H9 (cell line): Measurements from ENCODE around the gene GGNBP2. TPM values are rescaled to one million over a fixed set of nuclear protein-coding genes. Genes with fewer than 3 reads are reported as not detected.
A peak's percentile ranks its signal among the peaks of the same experiment; 100 is the strongest.

Experiments used
- DNase-seq: peaks from one replicate; pipeline ENCODE4 v3.0.0-alpha.2; 2017
- H2AFZ ChIP-seq: one replicate; pipeline ENCODE4 v1.6.1; 2013; ENCODE audit warnings: mild to moderate bottlenecking, low read length, control low read depth, moderate library complexity
- H2AK5ac ChIP-seq: 2 replicates; pipeline ENCODE4 v1.6.1; 2013; ENCODE audit warnings: low read length, control low read depth, mixed read lengths; ENCODE audit not compliant: insufficient read length
- H2BK120ac ChIP-seq: one replicate; pipeline ENCODE4 v1.6.1; 2013; ENCODE audit warnings: low read depth, mild to moderate bottlenecking, low read length, control low read depth, inconsistent platforms; ENCODE audit not compliant: poor library complexity, severe bottlenecking
- H2BK12ac ChIP-seq: 2 replicates; pipeline ENCODE4 v1.6.1; 2013; ENCODE audit warnings: low read length, control low read depth, mixed read lengths, low read depth; ENCODE audit not compliant: insufficient read length
- H2BK15ac ChIP-seq: 2 replicates; pipeline ENCODE4 v1.6.1; 2013; ENCODE audit warnings: low read depth, low read length, control low read depth
- H2BK20ac ChIP-seq: one replicate; pipeline ENCODE4 v1.6.1; 2013; ENCODE audit warnings: low read depth, mild to moderate bottlenecking, low read length, control low read depth, inconsistent platforms; ENCODE audit not compliant: poor library complexity, severe bottlenecking
- H2BK5ac ChIP-seq: 2 replicates; pipeline ENCODE4 v1.6.1; 2013; ENCODE audit warnings: low read length, control low read depth, mixed read lengths; ENCODE audit not compliant: insufficient read length
- H3K14ac ChIP-seq: 2 replicates; pipeline ENCODE4 v1.6.1; 2013; ENCODE audit warnings: low read length, control low read depth; ENCODE audit not compliant: insufficient read depth
- H3K18ac ChIP-seq: 2 replicates; pipeline ENCODE4 v1.6.1; 2013; ENCODE audit warnings: low read depth, mild to moderate bottlenecking, mixed read lengths, low read length, control low read depth; ENCODE audit not compliant: insufficient read length
- H3K23ac ChIP-seq: 2 replicates; pipeline ENCODE4 v1.6.1; 2013; ENCODE audit warnings: low read length, control low read depth, mixed read lengths, low read depth; ENCODE audit not compliant: insufficient read length
- H3K23me2 ChIP-seq: 2 replicates; pipeline ENCODE4 v1.6.1; 2013; ENCODE audit warnings: low read depth, mild to moderate bottlenecking, mixed read lengths, low read length, control low read depth; ENCODE audit not compliant: insufficient read length, poor library complexity, severe bottlenecking
- H3K27ac ChIP-seq: 2 replicates; pipeline ENCODE4 v1.5.1; 2013; ENCODE audit warnings: low read length, control low read depth, mixed read lengths, low read depth; ENCODE audit not compliant: insufficient read length
- H3K27me3 ChIP-seq: 2 replicates; pipeline ENCODE4 v1.6.1; 2013; ENCODE audit warnings: low read length, control low read depth, inconsistent platforms; ENCODE audit not compliant: insufficient read depth
- H3K4ac ChIP-seq: 2 replicates; pipeline ENCODE4 v1.6.1; 2013; ENCODE audit warnings: low read depth, mild to moderate bottlenecking, control low read depth, inconsistent platforms, low read length, moderate library complexity
- H3K4me1 ChIP-seq: 2 replicates; pipeline ENCODE4 v1.6.1; 2013; ENCODE audit warnings: low read length, control low read depth, inconsistent platforms; ENCODE audit not compliant: insufficient read depth
- H3K4me2 ChIP-seq: 2 replicates; pipeline ENCODE4 v1.6.1; 2013; ENCODE audit warnings: low read length, control low read depth, mixed read lengths; ENCODE audit not compliant: insufficient read length, insufficient read depth
- H3K56ac ChIP-seq: 2 replicates; pipeline ENCODE4 v1.6.1; 2013; ENCODE audit warnings: low read depth, mild to moderate bottlenecking, mixed read lengths, low read length, control low read depth; ENCODE audit not compliant: insufficient read length
- H3K79me1 ChIP-seq: 2 replicates; pipeline ENCODE4 v1.6.1; 2013; ENCODE audit warnings: low read depth, mild to moderate bottlenecking, moderate library complexity, low read length, control low read depth, inconsistent platforms; ENCODE audit not compliant: insufficient read depth, poor library complexity, severe bottlenecking
- H3K79me2 ChIP-seq: 2 replicates; pipeline ENCODE4 v1.6.1; 2013; ENCODE audit warnings: low read length, control low read depth, inconsistent platforms; ENCODE audit not compliant: insufficient read depth
- H3K9ac ChIP-seq: 2 replicates; pipeline ENCODE4 v1.6.1; 2013; ENCODE audit warnings: low read length, control low read depth, mixed read lengths; ENCODE audit not compliant: insufficient read length; ENCODE audit errors: extremely low read depth
- H3K9me3 ChIP-seq: one replicate; pipeline ENCODE4 v1.6.1; 2013; ENCODE audit warnings: low read depth, low read length, inconsistent platforms; ENCODE audit not compliant: control insufficient read depth
- H3T11ph ChIP-seq: one replicate; pipeline ENCODE4 v1.6.1; 2013; ENCODE audit warnings: mild to moderate bottlenecking, low read length, control low read depth, inconsistent platforms
- H4K20me1 ChIP-seq: one replicate; pipeline ENCODE4 v1.6.1; 2013; ENCODE audit not compliant: control insufficient read depth, insufficient read length, insufficient read depth
- H4K5ac ChIP-seq: 2 replicates; pipeline ENCODE4 v1.6.1; 2013; ENCODE audit warnings: low read depth, mild to moderate bottlenecking, mixed read lengths, low read length, control low read depth; ENCODE audit not compliant: insufficient read length
- H4K8ac ChIP-seq: replicated peaks from 2 replicates; pipeline ENCODE4 v1.6.1; 2013; ENCODE audit warnings: low read length, control low read depth, mixed read lengths, low read depth; ENCODE audit not compliant: insufficient read length
- H4K91ac ChIP-seq: 2 replicates; pipeline ENCODE4 v1.6.1; 2013; ENCODE audit warnings: low read depth, mild to moderate bottlenecking, moderate library complexity, mixed read lengths, low read length, control low read depth; ENCODE audit not compliant: insufficient read length
- H3K27ac Mint-ChIP-seq, 3 experiments: 2 replicates in 2 of 3; 3 replicates in 1 of 3; pipeline ENCODE4 v1.8.0; 2020 to 2021; ENCODE audit warnings: mixed read lengths in 3 of 3, mild to moderate bottlenecking in 1 of 3, moderate library complexity in 1 of 3
- H3K27me3 Mint-ChIP-seq: 2 replicates; pipeline ENCODE4 v1.8.0; 2021; ENCODE audit warnings: low read depth, mild to moderate bottlenecking, moderate library complexity, mixed read lengths
- H3K36me3 Mint-ChIP-seq, 3 experiments: 2 replicates in 2 of 3; 3 replicates in 1 of 3; pipeline ENCODE4 v1.8.0; 2020 to 2021; ENCODE audit warnings: low read depth in 3 of 3, mixed read lengths in 3 of 3; ENCODE audit not compliant: insufficient read depth in 1 of 3
- H3K4me1 Mint-ChIP-seq, 2 experiments: 2 replicates each; pipeline ENCODE4 v1.8.0; 2020; ENCODE audit warnings: mixed read lengths in 2 of 2
- H3K4me3 Mint-ChIP-seq, 2 experiments: 2 replicates in 1 of 2; 3 replicates in 1 of 2; pipeline ENCODE4 v1.8.0; 2020 to 2021; ENCODE audit warnings: mild to moderate bottlenecking in 2 of 2, mixed read lengths in 2 of 2, moderate library complexity in 1 of 2
- H3K9me3 Mint-ChIP-seq, 2 experiments: 2 replicates in 1 of 2; 3 replicates in 1 of 2; pipeline ENCODE4 v1.8.0; 2020; ENCODE audit warnings: mild to moderate bottlenecking in 2 of 2, mixed read lengths in 2 of 2, moderate library complexity in 1 of 2
- CTCF ChIP-seq: fragments of 200-600 bp; sonication (generic); conservative IDR thresholded peaks from 3 replicates; pipeline ENCODE4 v1.8.0; 2021; ENCODE audit warnings: antibody characterized with exemption, mild to moderate bottlenecking
- WGBS: extraction: QIAGEN DNeasy Blood & Tissue Kit; methylation state at CpG from one replicate; pipeline ENCODE4 v1.1.7; 2013; ENCODE audit warnings: missing lambda C conversion rate, low lambda C conversion rate, mixed read lengths; ENCODE audit not compliant: insufficient read length; ENCODE audit errors: extremely low coverage; 5-methylcytosine and 5-hydroxymethylcytosine counted together
- total RNA-seq: library from RNA; stranded (reverse); gene quantifications from 2 replicates; pipeline ENCODE4 v1.2.1, GENCODE V29; 2021

GGNBP2 gene
- total RNA-seq, 1 experiment from 2014 or later = 52.8 TPM

- H3K4me3 Mint-ChIP-seq = no peak overlapping the region
- no peaks in the 10 kb centered on the region for H3K79me2 ChIP-seq
- no peaks in the 10 kb centered on the region for H3K79me1 ChIP-seq
- H3K14ac ChIP-seq = no peak overlapping the region
- TF ChIP-seq CTCF = no peak
- H2AFZ ChIP-seq = no peak overlapping the region
- H3K4ac ChIP-seq = no peak overlapping the region
- H3K27me3 Mint-ChIP-seq = no peaks in the 10 kb centered on the region
- H2AK5ac ChIP-seq = no peak overlapping the region
- H2BK5ac ChIP-seq = no peak overlapping the region
- peaks cover 24 to 73% (median 60%) of the 10 kb centered on the region in 3 experiments for H3K36me3 Mint-ChIP-seq
- H3K4me1 ChIP-seq = no peaks in the 10 kb centered on the region
- H3K18ac ChIP-seq = no peak overlapping the region
- no peak overlapping the region for H3K9ac ChIP-seq
- no peak overlapping the region for H3K23ac ChIP-seq
- H3K4me1 Mint-ChIP-seq = no peaks in the 10 kb centered on the region
- no peak overlapping the region for H2BK120ac ChIP-seq
- no peaks in the 10 kb centered on the region for H4K20me1 ChIP-seq
- no peaks in the 10 kb centered on the region for H3K27me3 ChIP-seq
- H4K91ac ChIP-seq = no peak overlapping the region
- H2BK12ac ChIP-seq = no peak overlapping the region
- H3K27ac Mint-ChIP-seq = 0 out of 7 replicates have a peak overlapping the region, but pooled peaks of 1 of the 3 experiments have one; percentile 8
- H3T11ph ChIP-seq = no peak overlapping the region
- peak overlapping the region; percentile 11 for H3K56ac ChIP-seq
- H4K5ac ChIP-seq = no peak overlapping the region
- H3K4me2 ChIP-seq = no peak overlapping the region
- no peak overlapping the region for H2BK20ac ChIP-seq
- no peak for DNase-seq
- no peak overlapping the region for H3K27ac ChIP-seq
- WGBS = no CpG with 5 or more reads among the region's 4 CpGs
- H4K8ac ChIP-seq = no peak overlapping the region
- no peak overlapping the region for H2BK15ac ChIP-seq
- no peaks in the 10 kb centered on the region for H3K9me3 ChIP-seq
- no peaks in the 10 kb centered on the region for H3K9me3 Mint-ChIP-seq
- no peaks in the 10 kb centered on the region for H3K23me2 ChIP-seq
Observed at GRCh38 chr17:36566081-36566480, 21.4 kb downstream of the GGNBP2 start.
